Smooth muscle cell (in vitro differentiated cells): ENCODE data around the gene KCNJ11. TPM values are rescaled to one million over a fixed set of nuclear protein-coding genes. Genes with fewer than 3 reads are reported as not detected.
"Not testable (repeated sequence)": the region's sequence is repeated elsewhere in the genome, so short reads cannot be mapped to it uniquely, and the experiment has no call there.

ENCODE experiments used
- DNase-seq: peaks from one replicate; lab custom pipeline; 2025; ENCODE audit not compliant: unreplicated experiment; lab: John Stamatoyannopoulos, UW
- H2AFZ ChIP-seq: fragments of 200-600 bp; sonication (generic); 2 replicates; pipeline ENCODE4 v1.6.0; 2016; ENCODE audit warnings: antibody characterized with exemption, low read depth, mild to moderate bottlenecking
- H3F3A ChIP-seq: fragments of 200-600 bp; sonication (generic); 2 replicates; pipeline ENCODE4 v1.6.0; 2017; ENCODE audit warnings: antibody characterized with exemption, low read depth
- H3K27ac ChIP-seq: fragments of 200-600 bp; sonication (generic); 2 replicates; pipeline ENCODE4 v1.5.1; 2016; ENCODE audit warnings: low read depth, mild to moderate bottlenecking
- H3K27me3 ChIP-seq: fragments of 200-600 bp; sonication (generic); 2 replicates; pipeline ENCODE4 v1.6.1; 2016; ENCODE audit warnings: low read depth, mild to moderate bottlenecking
- H3K36me3 ChIP-seq: fragments of 200-600 bp; sonication (generic); 2 replicates; pipeline ENCODE4 v1.5.1; 2016; ENCODE audit warnings: low read depth
- H3K4me1 ChIP-seq: fragments of 200-600 bp; sonication (generic); 2 replicates; pipeline ENCODE4 v1.5.1; 2016; ENCODE audit warnings: low read depth
- H3K4me2 ChIP-seq: fragments of 200-600 bp; sonication (generic); 2 replicates; pipeline ENCODE4 v1.6.0; 2016; ENCODE audit warnings: mild to moderate bottlenecking
- H3K4me3 ChIP-seq: fragments of 200-600 bp; sonication (generic); 2 replicates; pipeline ENCODE4 v1.5.1; 2016; ENCODE audit warnings: mild to moderate bottlenecking
- H3K79me2 ChIP-seq: fragments of 200-600 bp; sonication (generic); 2 replicates; pipeline ENCODE4 v1.6.0; 2016; ENCODE audit warnings: low read depth, mild to moderate bottlenecking
- H3K9ac ChIP-seq: fragments of 200-600 bp; sonication (generic); 2 replicates; pipeline ENCODE4 v1.6.0; 2016; ENCODE audit warnings: low read depth
- H3K9me3 ChIP-seq: fragments of 200-600 bp; sonication (generic); replicated peaks from 2 replicates; pipeline ENCODE4 v1.5.1; 2016; ENCODE audit warnings: low read depth
- H4K20me1 ChIP-seq: fragments of 200-600 bp; sonication (generic); 2 replicates; pipeline ENCODE4 v1.6.0; 2016; ENCODE audit warnings: low read depth
- CTCF ChIP-seq: fragments of 200-600 bp; sonication (generic); IDR thresholded peaks from 2 replicates; pipeline ENCODE4 v1.5.1; 2017; ENCODE audit warnings: borderline replicate concordance, mild to moderate bottlenecking, antibody characterized with exemption; ENCODE audit not compliant: insufficient read depth, poor library complexity, severe bottlenecking
- WGBS: methylation state at CpG from one replicate; pipeline ENCODE4 v1.1.7; 2016; ENCODE audit warnings: low lambda C conversion rate; 5-methylcytosine and 5-hydroxymethylcytosine counted together
- polyA plus RNA-seq: library from polyadenylated mRNA; unstranded; fragments of >200 nt; fragmentation: Nextera tagmentation; extraction: Ambion mirVana; gene quantifications from 2 replicates; pipeline ENCODE4 v1.2.1, GENCODE V29; 2016
- total RNA-seq: library from RNA; depleted of rRNA; stranded (reverse); fragments of >200 nt; gene quantifications from 2 replicates; pipeline ENCODE4 v1.2.3, GENCODE V29; 2014

Gene KCNJ11
- total and polyA plus RNA-seq, 2 experiments from 2014 or later = not detected

GRCh38 chr11:17431139-17431538, 42.7 kb upstream of the KCNJ11 start:
- Histone ChIP-seq H3K27me3 (peaks cover 56% of the 10 kb centered on the region), H3K4me2 (no peak overlapping the region), H3K9me3 (no peaks in the 10 kb centered on the region), H2AFZ (no peak overlapping the region), H3K36me3 (no peaks in the 10 kb centered on the region), H3K27ac (no peak overlapping the region), H4K20me1 (peaks cover 5% of the 10 kb centered on the region), H3K9ac (no peak overlapping the region), H3F3A (peaks cover 6% of the 10 kb centered on the region), H3K4me1 (peaks cover 8% of the 10 kb centered on the region), H3K4me3 (no peak overlapping the region), H3K79me2 (no peaks in the 10 kb centered on the region)
- no peak for DNase-seq
- no peak for TF ChIP-seq CTCF
- 87% methylated on average over 8 of the region's 8 CpGs for WGBS

- no peaks in the 10 kb centered on the region for H3K9me3 ChIP-seq
- WGBS = 95% methylated on average over 13 of the region's 13 CpGs
- no peak overlapping the region for H2AFZ ChIP-seq
- H3K4me1 ChIP-seq = peaks cover 8% of the 10 kb centered on the region
- no peak overlapping the region for H3K4me2 ChIP-seq
- H3K79me2 ChIP-seq = no peaks in the 10 kb centered on the region
- no peaks in the 10 kb centered on the region for H3K36me3 ChIP-seq
- no peak overlapping the region for H3K4me3 ChIP-seq
- H3F3A ChIP-seq = peaks cover 6% of the 10 kb centered on the region
- H3K27me3 ChIP-seq = peaks cover 55% of the 10 kb centered on the region
- no peak overlapping the region for H3K9ac ChIP-seq
- no peak for TF ChIP-seq CTCF
- no peak overlapping the region for H3K27ac ChIP-seq
- DNase-seq = no peak
- H4K20me1 ChIP-seq = peaks cover 5% of the 10 kb centered on the region
Measured at GRCh38 chr11:17430616-17431015, 42.2 kb upstream of the KCNJ11 start.

- H3K79me2 ChIP-seq = no peaks in the 10 kb centered on the region
- no peak for DNase-seq
- H3K27me3 ChIP-seq = peaks cover 70% of the 10 kb centered on the region
- no peak overlapping the region for H3K4me3 ChIP-seq
- TF ChIP-seq CTCF = no peak
- no peak overlapping the region for H3K27ac ChIP-seq
- H4K20me1 ChIP-seq = no peaks in the 10 kb centered on the region
- no peak overlapping the region for H2AFZ ChIP-seq
- no peaks in the 10 kb centered on the region for H3K9me3 ChIP-seq
- WGBS = 83% methylated on average over 3 of the region's 3 CpGs
- no peak overlapping the region for H3K4me2 ChIP-seq
- no peak overlapping the region for H3K9ac ChIP-seq
- H3K36me3 ChIP-seq = no peaks in the 10 kb centered on the region
- no peaks in the 10 kb centered on the region for H3F3A ChIP-seq
- no peaks in the 10 kb centered on the region for H3K4me1 ChIP-seq
Measured at GRCh38 chr11:17428925-17429324, 40.5 kb upstream of the KCNJ11 start.

- Histone ChIP-seq H3K4me3 (no peak overlapping the region), H3K79me2 (no peaks in the 10 kb centered on the region), H3K27me3 (peaks cover 76% of the 10 kb centered on the region), H3K4me2 (no peak overlapping the region), H3K36me3 (no peaks in the 10 kb centered on the region), H4K20me1 (no peaks in the 10 kb centered on the region), H2AFZ (no peak overlapping the region), H3K9me3 (no peaks in the 10 kb centered on the region), H3K9ac (no peak overlapping the region), H3F3A (no peaks in the 10 kb centered on the region), H3K27ac (no peak overlapping the region), H3K4me1 (no peaks in the 10 kb centered on the region)
- DNase-seq = no peak
- 94% methylated on average over 11 of the region's 11 CpGs for WGBS
- TF ChIP-seq CTCF = no peak
Measured at GRCh38 chr11:17428261-17428660, 39.8 kb upstream of the KCNJ11 start.

- not testable (repeated sequence) for H3K4me3 ChIP-seq, H3K79me2 ChIP-seq, H3K4me2 ChIP-seq, H3K9ac ChIP-seq, H3K27ac ChIP-seq, H3K9me3 ChIP-seq, H3K4me1 ChIP-seq, H2AFZ ChIP-seq, H4K20me1 ChIP-seq, H3F3A ChIP-seq, H3K36me3 ChIP-seq, DNase-seq
- 80% methylated on average over 5 of the region's 5 CpGs for WGBS
- H3K27me3 ChIP-seq = peaks cover 86% of the 10 kb centered on the region
Measured at GRCh38 chr11:17426233-17426632, 37.8 kb upstream of the KCNJ11 start.
